Fibroblast of skin of left biceps (primary cell): ENCODE results near the gene TIMP1.
A peak's percentile ranks its signal among the peaks of the same experiment; 100 is the strongest.
"Not testable (repeated sequence)": the region's sequence is repeated elsewhere in the genome, so short reads cannot be mapped to it uniquely, and the experiment has no call there.

Experiments
- DNase-seq, 2 experiments: peaks; one replicate each; pipeline ENCODE4 v3.0.0-alpha.2; 2013; ENCODE audit warnings: low read depth in 2 of 2

The TIMP1 gene

DNA sequence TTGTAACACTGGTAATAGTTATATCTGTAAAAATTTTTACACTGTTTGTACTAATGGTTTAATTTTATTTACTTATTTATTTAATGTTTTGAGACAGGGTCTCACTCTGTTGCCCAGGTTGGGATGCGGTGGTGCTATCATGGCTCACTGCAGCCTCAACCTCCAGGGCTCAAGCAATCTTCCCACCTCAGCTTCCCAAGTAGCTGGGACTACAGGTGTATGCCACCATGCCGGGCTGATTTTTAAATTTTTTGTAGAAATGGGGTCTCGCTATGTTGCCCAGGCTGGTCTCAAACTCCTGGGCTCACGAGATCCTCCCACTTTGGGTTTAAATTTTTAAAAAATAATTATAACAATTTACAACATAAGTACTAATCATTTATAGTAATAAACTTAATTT, 20.9 kb downstream of the TIMP1 start:
- DNase-seq = not testable (repeated sequence)

DNA sequence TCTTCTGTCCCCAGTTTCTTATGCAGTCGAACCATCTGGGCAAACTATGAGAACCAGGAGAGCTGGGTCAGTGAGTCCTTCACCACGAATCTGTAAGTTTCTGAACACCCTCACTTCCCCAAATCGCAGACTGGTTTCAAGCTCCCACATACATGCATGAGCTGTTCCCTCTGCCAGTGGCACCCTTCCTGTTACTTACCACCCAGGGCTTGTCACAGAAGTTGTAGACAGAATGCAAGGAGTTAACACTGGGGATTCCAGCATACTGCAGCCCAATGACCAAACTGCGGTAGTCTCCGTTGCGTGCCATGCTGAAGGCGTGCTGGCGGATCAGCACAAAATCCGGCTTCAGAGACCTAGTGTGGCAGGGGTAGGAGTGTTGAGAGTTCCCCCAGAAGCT, 22.8 kb downstream of the TIMP1 start:
- DNase-seq = no peak

DNA sequence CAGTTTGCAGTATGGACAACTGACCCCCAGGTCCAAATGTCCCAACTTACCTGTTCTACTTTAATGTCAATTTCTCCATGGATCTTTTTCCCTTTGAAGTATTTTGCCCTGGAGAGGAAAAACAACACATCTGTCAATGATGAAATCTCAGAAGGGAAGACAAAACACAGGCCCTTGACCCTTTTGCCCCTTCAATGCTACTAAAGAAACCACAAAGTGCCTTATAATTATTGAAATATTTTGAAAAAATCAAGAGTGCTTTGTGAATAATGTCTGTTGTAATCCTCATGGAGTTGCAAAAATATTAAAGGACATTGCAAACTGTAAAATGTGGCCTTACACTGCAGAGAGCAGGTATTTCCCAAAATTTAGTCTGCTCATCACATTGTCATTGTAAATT, 24.9 kb downstream of the TIMP1 start:
- no peak for DNase-seq

DNA sequence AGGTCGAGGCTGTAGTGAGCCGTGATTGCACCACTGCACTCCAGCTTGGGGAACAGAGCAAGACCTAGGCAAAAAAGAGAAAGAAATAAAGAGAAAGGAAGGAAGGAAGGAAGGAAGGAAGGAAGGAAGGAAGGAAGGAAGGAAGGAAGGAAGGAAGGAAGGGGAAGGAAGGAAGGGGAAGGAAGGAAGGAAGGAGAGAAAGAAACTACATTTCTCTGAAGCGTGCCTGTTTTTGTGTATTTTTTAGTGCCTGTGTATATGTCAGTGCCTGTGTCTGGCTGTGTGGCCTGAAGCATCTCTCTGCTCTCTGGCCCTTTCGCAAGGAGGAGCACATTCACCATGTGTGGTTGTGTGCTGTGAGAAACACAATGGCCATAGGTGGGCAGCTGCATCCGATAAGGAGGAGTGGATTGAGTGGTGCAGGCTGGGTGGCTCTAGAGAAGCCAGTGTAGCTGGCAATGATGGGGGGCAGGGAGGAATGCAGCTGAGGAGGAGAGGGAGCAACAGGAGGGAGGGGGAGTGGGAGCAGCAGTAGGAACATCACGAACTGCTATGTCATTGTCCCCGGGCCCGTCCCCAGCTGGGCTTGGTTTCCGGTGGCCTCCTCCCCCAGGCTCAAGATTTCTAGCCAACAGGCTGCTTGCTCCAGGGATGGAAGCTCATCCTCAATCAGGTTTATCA, 26.0 kb downstream of the TIMP1 start:
- no peak for DNase-seq

DNA sequence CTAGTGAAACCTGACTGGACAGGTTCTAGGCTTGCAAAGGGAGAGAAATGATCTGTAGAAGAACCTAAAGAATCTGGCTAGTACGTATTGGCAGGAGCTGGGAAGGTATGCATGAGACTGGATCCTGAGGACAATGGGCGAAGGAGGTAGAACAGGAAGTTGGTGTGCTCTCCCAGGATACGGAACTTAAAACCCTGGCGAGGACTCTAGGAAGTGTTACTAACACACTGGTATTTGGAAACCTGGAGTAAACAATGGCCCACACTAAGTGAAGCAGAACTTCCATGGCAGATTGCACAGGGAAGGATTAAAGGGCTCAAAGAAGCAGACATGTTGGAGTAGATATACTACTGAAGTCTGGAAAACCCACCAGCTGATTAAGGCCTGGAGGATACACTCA, 28.3 kb downstream of the TIMP1 start:
- no peak for DNase-seq

DNA sequence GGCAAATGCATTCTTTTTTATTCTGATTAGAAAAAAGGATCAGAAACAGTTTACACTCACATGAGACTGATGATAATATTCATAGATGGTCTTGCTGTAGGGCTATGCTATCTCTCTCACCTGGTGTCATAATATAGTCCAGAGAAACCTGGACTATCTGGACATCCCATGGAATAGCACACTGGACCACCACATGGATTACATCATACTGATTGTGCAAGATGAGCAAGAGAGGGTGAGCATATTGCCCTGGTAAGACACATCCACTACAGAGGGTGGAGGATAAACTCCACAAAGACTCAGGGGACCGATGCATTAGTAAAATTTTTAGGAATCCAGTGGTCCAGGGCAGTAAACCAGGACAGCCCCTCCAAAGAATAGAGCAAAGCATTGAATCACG, 29.3 kb downstream of the TIMP1 start:
- no peak for DNase-seq

DNA sequence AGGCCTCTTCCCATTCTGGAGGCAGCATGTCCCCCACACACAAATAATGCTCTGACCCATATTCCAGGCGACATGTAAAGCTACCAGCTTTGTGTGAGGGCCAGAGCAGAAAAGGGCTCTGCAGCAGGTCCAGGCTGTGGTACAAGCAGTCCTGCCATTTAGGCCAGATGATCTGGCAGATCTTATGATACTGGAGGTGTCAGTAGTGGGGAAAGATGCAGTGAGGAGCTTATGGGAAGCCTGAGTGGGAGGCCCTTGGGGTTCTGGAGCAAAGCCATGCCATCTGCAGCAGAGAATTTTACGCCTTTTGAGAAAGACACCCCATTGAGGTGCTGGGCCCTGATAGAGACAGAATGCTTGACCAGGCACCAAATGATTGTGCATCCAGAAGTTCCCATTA, 29.7 kb downstream of the TIMP1 start:
- no peak for DNase-seq

DNA sequence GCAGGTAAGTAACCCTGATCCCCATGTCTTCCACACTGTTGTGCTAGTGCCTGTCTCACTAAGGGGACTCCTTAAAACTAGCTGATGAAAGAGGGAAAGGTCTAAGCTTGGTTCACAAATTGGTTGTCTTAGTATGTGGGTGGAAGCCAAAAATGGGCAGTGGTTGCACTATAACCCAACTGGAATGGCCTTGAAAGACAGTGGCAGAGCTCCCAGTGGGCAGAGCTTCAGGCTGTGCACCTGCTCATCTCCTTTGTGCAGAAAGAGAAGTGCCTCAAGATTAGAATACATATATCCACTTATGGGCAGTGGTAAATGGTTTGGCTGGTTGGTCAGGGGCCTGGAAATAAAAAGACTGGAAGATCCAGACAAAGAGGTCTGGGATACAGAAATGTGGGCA, 30.2 kb downstream of the TIMP1 start:
- DNase-seq = no peak

DNA sequence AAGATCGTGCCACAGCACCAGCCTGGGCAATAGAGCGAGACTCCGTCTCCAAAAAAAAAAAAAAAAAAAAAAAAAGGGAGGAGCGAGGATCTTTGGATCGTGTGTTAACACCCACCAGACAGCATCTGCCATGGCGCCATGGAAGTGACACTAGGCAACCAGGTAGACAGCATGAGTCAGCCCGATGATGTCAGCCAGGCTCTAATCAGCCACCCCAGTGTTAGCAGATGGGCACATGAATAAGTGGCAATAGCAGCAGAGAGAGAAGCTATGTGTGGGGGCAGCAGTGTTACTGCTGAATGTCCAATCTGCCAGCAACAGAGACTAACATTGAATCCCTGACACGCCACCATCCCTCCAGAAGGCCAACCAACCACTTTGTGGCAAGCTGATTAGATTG, 30.8 kb downstream of the TIMP1 start:
- no peak for DNase-seq

DNA sequence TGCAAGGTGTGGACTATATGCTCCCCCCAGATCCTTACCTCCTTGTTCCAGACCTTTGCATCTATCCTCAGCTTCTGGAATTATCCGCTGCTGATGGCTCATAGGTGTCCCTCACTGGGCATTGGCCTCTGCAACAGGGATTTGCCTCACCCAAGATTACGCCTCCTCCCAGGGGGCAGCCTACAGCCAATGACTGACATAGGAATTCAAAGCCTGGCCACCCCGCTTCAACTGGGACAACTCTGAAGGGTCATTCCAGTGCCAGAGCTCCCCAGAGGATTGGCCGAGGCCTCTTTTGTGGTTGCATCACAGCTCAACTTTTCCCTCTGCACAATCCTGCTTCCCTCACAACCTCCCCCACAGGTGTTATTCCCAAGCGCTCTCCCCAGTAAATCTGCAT, 32.4 kb downstream of the TIMP1 start:
- DNase-seq = no peak

DNA sequence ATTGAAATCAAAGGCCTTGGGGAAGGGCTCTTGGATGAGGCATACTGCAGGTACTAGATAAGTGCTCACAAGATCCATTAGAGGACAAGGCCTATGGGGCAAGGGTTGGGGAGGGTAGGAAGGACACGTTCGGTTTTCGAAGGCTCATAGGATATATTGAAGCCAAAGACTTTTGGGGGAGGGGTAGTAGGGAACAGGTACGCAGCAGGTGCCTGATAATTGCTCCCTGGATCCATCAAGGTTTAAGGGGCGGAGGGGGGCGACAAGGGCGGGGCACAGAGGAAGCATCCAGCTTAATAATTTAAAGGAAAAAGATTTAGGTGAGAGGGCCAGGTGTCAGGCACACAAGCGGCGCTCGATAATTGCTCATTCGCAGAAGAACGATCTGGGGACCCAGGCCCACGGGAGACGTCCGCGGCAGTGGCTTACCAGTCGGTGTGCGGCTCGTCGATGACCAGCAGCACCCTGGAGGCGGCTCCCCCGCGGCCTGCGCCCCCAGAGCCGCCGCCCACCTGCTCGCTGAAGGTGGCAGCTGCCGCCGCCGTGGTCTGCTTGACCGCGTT, 36.8 kb downstream of the TIMP1 start:
- DNase-seq = no peak

DNA sequence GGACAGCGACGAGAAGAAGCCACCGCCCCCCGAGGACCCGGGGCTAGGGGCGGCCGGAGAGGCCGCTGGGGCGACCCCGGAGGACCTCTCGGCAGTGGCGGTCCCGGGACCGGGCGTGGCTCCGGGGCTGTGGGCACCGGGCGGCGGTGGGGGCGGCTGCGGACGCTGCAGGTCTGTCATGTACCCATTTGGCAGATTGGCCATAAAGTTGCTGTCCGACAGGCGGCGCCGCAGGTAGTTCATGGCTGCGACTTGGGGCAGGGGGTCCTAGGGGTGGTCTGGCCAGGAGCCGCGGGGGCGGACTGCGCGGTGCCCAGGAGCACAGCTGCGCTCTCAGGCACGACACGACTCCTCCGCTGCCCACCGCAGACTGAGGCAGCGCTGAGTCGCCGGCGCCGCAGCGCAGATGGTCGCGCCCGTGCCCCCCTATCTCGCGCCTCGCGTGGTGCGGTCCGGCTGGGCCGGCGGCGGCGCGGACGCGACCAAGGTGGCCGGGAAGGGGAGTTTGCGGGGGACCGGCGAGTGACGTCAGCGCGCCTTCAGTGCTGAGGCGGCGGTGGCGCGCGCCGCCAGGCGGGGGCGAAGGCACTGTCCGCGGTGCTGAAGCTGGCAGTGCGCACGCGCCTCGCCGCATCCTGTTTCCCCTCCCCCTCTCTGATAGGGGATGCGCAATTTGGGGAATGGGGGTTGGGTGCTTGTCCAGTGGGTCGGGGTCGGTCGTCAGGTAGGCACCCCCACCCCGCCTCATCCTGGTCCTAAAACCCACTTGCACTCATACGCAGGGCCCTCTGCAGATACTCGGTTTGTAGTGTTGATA, 37.5 kb downstream of the TIMP1 start, which contains the start of gene SYN1:
Gene SYN1 (minus strand): TSS at position 372 of the 817 bp plus-strand sequence. CDS start 129 bp downstream, at position 243.
- peak; percentile 44 to 50 for DNase-seq

DNA sequence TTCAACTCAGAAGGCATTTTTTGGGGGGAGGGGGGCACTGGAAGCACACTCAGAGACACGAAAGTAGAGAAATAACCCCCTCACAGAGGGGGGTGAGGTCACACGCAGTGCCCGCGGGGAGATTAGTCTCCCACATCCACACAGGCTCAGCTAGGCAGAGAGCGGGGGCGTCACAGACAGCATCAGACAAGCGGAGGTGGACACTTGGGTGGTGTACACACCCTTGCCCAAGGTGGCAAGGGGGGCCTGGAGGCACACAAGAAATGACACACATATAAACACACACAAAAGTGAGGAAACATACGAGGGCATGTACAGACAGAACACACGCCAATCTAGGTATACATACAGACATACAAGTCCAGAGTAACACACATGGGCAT, 38.1 kb downstream of the TIMP1 start:
- DNase-seq = no peak

DNA sequence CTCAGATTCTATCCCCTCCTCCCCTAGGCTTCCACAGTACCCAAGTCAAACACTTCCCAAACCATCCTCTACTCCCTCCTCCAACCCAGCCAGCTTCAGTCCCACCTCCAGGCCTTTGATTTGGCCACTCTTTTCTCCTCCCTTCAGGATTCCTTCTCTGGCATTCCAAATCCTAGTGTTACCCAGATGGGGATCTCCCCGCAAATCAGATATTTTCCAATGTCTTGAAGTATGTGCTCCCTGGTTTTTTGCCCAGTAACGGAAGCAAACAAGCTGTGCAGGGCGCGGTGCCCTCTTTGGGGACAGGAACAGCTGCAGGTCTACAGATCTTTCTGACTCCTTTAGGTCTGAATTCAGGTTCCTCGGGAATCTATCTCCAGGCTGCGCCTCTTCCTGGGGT, 39.6 kb downstream of the TIMP1 start:
- no peak for DNase-seq

DNA sequence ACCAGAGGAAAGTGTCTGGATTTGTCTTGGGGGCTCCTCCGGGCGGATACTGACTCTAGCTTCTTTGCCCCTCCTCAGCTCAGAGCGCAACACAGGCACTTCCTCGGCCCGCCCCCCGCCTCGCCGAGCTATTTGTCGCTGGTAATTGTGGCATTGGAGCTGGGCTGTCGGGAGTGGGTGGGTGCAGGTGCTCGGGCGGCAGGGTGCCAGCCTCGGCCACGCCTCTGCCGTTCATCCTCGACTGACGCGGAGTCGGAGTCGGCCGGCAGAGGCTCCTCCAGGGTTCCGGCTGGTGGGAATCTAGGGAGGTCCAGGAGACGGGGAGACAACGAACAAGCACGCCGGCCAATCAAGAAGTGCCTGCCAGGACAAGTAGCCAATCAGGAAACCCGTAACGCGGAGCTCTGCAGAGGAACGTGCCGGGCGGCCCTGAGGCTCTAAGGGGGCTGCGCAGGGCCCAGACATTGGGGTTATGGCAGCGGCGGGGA, 41.3 kb downstream of the TIMP1 start:
- DNase-seq = peak; percentile 35 to 42

DNA sequence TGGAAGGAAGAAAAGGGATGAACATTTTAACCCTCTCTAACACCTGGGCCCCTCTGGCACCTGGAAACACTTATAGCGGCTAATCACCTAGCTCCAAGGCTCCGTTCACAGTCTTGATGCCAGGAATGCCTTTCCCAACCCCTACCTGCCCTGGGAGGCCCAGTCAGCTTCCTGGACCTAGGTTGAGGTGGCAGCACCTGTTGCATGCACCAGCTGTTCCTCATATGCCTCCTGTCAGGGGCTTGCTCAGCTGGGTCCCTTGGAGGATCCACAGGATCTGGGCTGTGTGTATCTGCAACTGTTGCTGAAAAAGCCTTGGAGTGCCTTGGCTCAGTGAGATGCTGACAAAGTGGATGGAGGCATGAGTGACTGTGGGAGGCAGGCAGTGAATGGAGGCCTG, 43.1 kb downstream of the TIMP1 start:
- DNase-seq = no peak

DNA sequence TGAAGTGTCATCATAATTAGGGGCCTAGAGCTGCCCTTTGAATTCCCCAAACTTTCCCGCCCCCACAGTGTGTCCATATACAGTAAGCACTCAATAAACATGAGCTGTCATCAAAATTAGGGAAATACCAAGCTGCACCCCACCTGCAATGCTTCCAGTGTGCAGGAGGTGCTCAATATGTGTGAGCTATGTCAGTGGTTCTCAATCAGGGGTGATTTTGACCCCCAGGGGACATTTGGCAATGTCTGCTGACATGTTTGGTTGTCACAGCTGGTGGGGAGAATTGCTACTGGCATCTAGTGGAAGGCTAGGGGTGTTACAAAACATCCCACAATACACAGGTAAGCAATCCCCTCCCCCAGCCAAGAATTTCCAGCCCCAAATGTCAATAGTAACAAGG, 46.7 kb downstream of the TIMP1 start:
- DNase-seq = no peak

DNA sequence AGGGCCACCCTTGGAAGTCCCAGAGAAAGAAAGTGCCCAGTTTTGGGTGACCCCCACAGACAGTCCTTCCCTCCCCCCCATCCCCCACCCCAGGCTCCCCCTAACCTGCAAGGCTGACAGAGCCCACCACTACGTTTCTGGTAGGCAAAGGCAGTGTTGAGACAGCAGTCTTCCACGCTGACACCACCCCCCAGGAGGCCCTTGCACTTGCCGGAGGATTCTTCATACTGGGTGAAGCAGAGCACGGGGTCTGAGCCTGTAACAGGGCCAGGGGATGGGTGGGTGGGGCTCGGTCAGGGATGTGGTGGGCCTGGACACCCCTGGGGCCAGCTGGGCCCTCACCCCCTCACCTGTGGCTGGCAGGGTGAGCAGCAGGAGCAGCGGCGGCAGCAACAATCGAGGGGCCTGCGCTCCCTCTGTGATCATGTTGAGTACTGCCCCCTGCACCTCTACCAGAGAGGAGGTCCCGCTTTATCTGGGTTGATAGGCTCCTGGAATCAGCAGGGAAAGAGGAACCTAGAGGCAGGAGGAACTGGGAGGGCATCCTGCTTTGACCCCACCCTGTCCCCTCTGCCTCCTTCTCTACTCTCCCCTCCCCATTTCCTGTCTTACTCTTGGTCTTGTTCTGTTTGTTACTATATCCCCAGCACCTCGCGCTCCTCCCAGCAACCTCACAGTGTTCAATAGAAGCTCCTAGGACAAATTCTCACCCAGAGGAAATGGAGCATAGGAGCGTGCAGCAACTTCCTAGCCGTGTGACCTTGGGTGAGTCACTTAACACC, 47.4 kb downstream of the TIMP1 start, which contains the start of gene CFP:
Gene CFP (minus strand): TSS at position 512 of the 782 bp plus-strand sequence. CDS start 86 bp downstream, at position 426.
- no peak for DNase-seq

DNA sequence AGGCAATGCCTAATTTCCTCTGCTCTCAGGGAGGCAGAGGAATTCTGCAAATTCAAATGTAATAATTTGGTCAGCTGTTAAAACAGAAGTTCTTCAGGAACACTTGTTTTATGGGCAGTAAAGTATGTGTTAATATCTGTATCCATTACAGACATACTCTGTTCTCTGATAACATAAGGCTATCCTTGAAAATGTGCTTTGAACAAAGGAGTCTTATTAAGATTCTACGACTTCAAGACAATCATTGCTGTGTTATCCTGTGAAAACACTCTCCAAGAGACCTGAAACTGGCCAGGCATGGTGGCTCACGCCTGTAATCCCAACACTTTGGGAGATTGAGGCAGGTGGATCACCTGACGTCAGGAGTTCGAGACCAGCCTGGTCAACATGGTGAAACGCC, 49.4 kb downstream of the TIMP1 start:
- no peak for DNase-seq

DNA sequence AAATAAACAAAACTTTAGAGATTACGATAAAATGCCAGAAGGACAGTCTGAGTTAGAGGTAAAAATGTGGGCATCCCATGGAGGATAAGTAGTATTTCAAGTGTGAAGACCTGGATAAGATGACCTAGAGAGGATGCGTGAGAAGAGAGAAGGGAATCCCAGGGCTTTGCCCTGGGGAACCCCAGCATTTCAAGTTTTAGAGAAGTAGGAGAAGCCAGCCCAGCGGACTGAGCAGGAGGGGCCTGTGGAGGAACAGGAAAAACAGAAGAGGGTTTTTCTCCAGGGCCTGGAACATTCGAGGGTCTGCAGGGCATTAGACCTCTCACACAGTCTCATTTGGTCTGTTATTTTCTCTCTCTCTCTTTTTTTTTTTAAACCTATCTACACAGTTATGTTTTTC, 50.4 kb downstream of the TIMP1 start:
- DNase-seq = no peak

DNA sequence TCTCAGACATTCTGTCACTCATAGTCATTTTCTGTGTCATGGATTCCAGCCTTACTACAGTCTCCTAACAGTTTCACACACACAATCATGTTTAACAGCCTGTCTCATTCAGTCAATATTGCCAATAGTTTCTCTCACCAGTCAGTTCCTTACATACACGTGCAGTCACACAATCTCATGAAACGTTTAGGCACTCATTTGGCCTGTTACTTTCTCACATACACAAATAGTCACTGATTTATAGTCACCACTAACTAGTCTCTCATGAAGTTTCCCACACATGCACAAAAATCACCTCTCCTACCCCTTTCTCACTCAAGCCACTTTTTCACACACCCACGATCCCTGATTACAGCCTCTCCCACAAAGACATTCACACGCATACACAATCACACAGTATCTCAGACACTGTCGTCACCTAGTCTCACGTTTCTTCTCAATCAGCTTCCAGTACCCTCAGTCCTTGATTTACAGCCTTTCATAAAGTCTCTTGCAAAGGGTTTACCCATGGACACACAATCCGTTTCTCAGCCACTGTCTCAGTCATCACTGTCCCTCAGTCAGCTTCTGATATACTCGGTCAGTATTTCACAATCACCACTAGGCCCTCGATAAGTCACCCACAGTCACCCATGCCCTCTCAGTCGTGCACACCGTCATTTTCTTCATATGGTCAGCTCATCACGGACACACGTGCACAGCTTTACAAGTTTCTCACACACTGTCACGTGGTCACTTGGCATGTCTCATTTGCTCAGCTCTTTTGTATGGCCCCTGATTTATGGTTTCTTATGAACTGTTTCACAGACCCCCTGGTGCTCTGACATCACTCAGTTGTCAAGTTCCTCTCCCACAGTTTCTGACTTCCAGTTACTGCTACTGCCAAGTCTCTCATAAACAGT, 51.7 kb downstream of the TIMP1 start:
- DNase-seq = no peak
